Vagina (tissue), 2 donors: ENCODE data around the gene NEDD9.

Experiments
- CTCF ChIP-seq, 3 experiments: fragments of 450-650 bp in 2 of 3; fragments of 200-600 bp in 1 of 3; sonication (generic) in 1 of 3; IDR thresholded peaks; one replicate each; pipeline ENCODE4 v1.5.1; 2017 to 2019; ENCODE audit warnings: antibody characterized with exemption in 3 of 3, mild to moderate bottlenecking in 2 of 3, moderate library complexity in 2 of 3
- POLR2A ChIP-seq, 2 donors: fragments of 450-650 bp; IDR thresholded peaks; one replicate each; pipeline ENCODE4 v1.6.1; 2017; ENCODE audit warnings: antibody characterized with exemption in 2 of 2, mild to moderate bottlenecking in 2 of 2, moderate library complexity in 2 of 2

GRCh38 chr6:11262242-11262641 is 29.8 kb upstream of the NEDD9 start:
- TF ChIP-seq CTCF (IDR thresholded peaks at IDR 0.05) (no peak), POLR2A (IDR thresholded peaks at IDR 0.05) (no peak)
